HG02763 (cell line): ENCODE data around the gene CEP152.
"Not testable (repeated sequence)": the region's sequence is repeated elsewhere in the genome, so short reads cannot be mapped to it uniquely, and the experiment has no call there.

Source experiments
- ATAC-seq: cut with Tn5 transposase; IDR thresholded peaks from one replicate; pipeline ENCODE4 v1.9.1; 2021; ENCODE audit warnings: mild to moderate bottlenecking, moderate library complexity; ENCODE audit not compliant: unreplicated experiment

The CEP152 gene

GRCh38 chr15:48810414-48811324 lies at the start of gene CEP152:
CEP152 (minus strand) TSS chr15:48811069; CDS start chr15:48805649, 5,420 bp downstream.
- ATAC-seq, result peak; percentile 96

GRCh38 chr15:48859426-48859825 lies 48.6 kb upstream of the CEP152 start:
- no peak for ATAC-seq

DNA sequence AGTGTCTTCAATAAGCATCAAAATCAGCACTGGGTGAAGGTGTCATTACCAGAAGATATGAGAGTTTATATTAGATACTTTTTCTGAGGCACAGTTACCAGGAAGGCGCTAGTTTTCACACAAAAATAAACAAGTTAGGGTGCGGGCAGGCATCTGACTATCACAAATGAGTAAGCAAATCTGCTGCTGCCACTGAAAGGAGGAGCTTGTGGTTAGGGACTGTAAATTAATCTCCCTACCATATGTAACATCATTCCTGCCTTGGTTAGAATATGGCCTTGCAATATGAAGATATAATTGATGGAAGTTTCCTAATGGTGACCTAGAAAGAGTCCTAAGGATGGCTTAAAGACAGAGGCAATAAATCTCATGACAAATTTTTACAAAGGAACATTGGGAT lies 47.5 kb upstream of the CEP152 start:
- no peak for ATAC-seq

DNA sequence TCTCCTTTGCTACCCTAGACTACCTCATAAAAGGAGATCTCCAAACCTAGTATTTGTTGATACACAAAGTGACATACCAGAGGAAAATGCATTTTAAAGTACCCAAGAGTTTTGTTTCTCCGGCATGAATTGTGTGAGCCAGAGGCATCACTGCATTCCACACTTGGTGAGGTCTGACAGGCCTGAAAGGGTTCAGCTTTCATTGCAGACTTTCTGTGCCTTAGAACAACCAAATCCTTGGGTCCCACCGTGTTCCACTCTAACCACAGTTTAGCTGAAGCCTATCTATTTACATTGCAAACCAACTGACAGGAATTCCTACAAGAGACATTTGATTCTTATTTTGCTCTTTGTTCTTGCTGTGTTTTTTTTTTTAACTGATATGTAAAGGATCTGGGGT lies 46.1 kb upstream of the CEP152 start:
- ATAC-seq, result no peak

DNA sequence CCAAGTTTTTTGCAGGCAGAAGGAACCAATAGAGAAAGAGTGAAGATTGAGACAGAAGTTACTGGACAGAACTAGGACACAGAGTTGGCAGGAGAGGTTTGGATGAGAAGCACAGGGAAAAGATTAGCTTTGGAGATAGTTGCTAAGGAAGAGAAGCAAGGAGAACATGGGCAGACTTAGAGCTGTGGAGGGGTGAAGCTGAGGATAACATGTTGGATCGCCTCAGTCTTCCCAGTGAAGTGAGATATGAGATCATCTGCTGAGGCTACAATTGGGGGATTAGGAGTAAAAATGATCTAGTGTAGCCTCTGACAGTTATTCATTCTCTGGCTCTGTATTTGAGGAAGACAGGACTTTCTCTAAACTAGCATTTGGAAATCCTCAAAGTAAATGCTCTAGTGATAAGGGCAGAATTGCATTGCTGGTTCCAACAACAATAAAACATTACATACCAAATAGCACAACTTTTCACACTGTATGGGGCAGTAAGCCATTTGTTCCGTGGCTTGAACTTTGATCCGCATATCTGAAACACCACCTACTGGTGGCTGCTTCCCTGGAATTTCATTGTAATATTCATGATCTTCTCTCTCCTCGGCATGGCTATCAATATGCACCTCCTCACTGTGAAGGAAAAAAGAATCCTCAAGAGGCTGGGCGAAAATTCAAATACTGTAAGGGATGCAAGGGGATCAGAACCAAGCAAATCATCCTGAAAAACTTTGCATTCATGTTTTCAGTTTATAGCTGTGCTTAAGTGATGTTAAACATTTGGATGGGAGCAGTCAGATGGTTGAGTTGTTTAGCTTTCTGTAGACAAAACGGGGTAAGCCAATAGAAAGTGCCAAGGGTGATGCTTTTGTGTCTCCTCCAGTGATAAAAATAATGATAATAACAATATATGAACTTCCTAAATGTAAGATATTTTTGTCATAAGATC lies 44.9 kb upstream of the CEP152 start:
- no peak for ATAC-seq

- ATAC-seq, result not testable (repeated sequence)
These were observed 43.6 kb upstream of the CEP152 start for GRCh38 chr15:48854434-48854833.

DNA sequence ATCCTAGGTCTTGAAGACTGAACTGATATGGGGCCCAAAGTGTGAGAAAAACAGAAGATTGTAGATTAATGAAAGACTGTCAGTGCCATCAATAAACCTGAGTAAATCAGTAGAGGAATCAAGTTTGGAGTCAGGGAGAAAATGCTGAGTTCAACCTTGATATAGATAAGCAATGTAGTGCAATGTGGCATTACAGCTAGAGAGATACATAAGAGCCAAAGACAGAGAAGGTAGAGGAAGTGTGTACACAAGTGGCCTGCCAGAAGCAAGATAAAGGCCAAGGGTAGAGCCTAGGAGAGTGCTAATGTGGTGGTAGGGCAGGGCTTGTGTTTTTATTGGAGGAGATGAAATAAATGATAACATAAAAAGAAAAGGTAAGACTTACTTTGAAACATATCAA lies 41.1 kb upstream of the CEP152 start:
- ATAC-seq, result no peak

GRCh38 chr15:48850648-48851047 lies 39.8 kb upstream of the CEP152 start:
- no peak for ATAC-seq

DNA sequence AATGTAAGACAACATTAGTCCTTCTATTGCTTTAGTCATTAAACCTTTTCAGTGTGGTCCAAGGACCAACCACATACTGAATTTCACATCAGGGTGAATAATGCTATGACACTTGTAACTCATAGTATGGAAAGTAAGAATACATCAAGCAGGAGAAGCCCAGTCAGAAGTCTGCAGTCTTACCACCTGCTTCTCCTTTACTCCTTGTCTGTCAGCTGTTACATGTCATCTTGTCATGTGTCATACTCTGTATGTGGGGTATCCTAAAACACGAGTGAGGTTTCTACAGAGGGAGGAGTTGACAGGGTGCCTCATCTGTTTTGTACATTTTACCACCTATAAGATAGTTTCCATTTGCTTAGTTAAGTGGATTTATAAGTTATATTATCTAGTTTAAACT lies 34.3 kb upstream of the CEP152 start:
- ATAC-seq, result no peak

DNA sequence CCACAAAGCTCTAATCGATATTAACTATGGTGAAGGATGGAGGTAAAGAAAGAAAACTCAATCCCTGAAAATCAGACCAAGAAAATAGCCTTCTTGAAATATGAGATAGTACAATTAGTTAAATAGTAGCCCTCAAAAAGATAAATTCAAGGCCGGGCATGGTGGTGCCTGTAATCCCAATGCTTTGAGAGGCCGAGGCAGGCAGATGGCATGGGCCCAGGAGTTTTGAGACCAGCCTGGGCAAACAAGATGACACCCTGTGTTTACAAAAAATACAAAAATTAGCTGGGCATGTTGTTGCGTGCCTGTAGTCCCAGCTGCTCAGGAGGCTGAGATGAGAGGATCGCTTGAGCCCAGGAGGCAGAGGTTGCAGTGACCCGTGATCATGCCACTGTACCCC lies 31.6 kb upstream of the CEP152 start:
- ATAC-seq, result no peak

- no peak for ATAC-seq
These were observed 23.9 kb upstream of the CEP152 start for GRCh38 chr15:48834756-48835155.

- no peak for ATAC-seq
These were observed 22.8 kb upstream of the CEP152 start for GRCh38 chr15:48833526-48834239.

DNA sequence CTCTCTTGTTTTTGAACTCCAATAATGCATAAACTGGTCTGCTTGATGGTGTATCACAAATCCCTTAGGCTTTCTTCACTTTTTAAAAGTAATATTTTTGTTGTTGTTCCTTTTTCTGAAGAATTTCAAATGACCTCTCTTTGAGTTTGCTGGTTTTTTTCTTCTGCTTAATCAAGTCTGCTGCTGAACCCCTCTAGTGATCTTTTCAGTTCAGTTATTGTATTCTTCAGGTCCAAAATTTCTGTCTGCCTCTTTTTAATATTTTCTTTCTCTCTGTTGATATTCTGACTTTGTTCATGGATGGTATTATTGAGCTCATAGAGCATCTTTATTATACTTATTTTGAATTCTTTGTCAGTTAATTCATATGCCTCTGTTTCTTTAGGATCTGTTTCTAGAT lies 21.8 kb upstream of the CEP152 start:
- ATAC-seq, result no peak

DNA sequence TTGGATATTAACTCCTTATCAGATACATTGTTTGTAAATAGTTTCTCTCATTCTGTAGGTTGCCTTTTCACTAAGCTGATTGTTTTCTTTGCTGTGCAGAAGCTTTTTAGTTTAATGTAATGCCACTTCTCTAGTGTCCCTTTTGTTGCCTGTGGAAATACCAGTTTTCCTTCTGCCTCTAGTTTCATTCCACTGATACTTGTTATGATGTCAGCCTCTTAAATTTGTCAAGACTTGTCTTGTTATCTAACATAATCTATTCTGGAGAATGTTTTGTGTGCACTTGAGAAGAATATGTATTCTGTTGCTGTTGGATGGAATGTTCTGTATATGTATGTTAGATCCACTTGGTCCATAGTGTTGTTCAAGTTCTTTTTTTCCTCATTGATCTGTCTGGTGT lies 18.0 kb upstream of the CEP152 start:
- ATAC-seq, result no peak

DNA sequence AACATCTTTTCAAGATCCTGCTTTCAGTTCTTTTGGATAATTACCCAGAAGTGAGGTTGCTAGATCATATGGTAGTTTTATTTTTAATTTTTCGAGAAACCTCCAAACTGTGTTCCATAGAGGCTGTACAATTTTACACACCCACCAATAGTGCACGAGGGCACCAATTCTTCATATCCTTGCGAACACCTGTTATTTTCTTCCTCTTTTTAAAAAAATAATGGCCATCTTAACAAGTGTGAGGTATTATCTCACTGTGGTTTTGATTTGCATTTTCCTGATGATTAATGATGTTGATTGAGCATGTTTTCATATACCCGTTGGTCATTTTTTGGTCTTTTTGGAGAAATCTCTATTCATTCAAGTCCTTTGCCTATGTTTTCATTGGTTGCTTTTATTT lies 17.6 kb upstream of the CEP152 start:
- ATAC-seq, result no peak

GRCh38 chr15:48825075-48825474 lies 14.2 kb upstream of the CEP152 start:
- no peak for ATAC-seq

- no peak for ATAC-seq
These were observed 12.8 kb upstream of the CEP152 start for GRCh38 chr15:48823706-48824105.

DNA sequence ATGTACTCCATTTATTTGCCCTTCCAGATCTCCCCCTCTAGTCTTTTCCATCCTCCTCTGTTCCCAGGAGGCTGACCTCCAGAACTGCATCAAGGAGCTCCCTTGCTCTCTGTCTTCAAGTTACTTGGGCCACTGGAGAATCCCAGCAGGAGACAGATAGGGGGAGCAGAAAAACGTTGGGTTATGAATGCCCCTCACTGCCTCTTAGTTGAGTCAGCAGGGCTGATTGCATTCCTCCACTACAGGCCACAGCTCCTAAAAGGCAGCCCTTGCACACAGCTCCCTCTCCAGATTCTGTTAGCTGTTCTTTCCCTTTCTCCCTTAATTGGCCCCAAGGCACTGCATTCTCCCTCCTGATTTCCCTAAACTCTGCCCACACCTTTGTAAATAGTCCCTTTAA lies 12.4 kb upstream of the CEP152 start:
- ATAC-seq, result no peak

DNA sequence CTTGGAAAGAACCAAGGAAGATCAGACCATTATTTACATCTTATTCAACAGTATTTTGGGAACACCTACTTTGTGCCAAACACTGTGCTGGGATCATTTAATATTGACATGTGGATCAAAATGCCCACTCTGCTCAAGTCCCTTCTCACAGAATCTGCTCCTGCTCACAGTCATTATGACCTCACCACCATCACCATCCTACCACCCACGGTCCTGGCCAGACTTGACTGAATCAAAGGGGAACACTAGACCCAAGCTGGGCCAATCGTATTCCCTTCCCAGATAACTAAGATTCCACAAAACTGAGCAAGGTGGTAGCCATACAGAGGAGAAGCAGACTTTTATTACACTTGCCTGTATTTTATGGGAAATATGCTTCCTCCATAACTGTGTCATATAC lies 3.4 kb upstream of the CEP152 start:
- no peak for ATAC-seq

GRCh38 chr15:48811325-48811958 lies 573 bp upstream of the CEP152 start:
- ATAC-seq, result no peak

- no peak for ATAC-seq
These were observed 4.7 kb downstream of the CEP152 start for GRCh38 chr15:48806151-48806550.
